GM06990 (cell line): Measurements from ENCODE around the gene LY6G6C.

ENCODE experiments used
- DNase-seq: peaks from one replicate; pipeline ENCODE4 v3.0.0-alpha.2; 2011; ENCODE audit not compliant: insufficient read length; ENCODE audit errors: extremely low read depth
- H3K27me3 ChIP-seq: replicated peaks from 2 replicates; pipeline ENCODE4 v1.6.0; 2011; ENCODE audit warnings: low read length; ENCODE audit not compliant: control insufficient read depth, insufficient read depth
- H3K36me3 ChIP-seq: 2 replicates; pipeline ENCODE4 v1.5.1; 2011; ENCODE audit warnings: low read length; ENCODE audit not compliant: control insufficient read depth, insufficient read depth
- H3K4me3 ChIP-seq: replicated peaks from 2 replicates; pipeline ENCODE4 v1.5.1; 2011; ENCODE audit warnings: low read depth, mild to moderate bottlenecking, control low read depth, low read length
- TF ChIP-seq, protein P1 (sequence below): IDR thresholded peaks from 2 replicates; pipeline ENCODE4 v1.5.1; 2011; ENCODE audit warnings: low read length, control low read depth, mild to moderate bottlenecking, inconsistent platforms; ENCODE audit not compliant: insufficient read depth, poor library complexity, severe bottlenecking

Gene LY6G6C

DNA sequence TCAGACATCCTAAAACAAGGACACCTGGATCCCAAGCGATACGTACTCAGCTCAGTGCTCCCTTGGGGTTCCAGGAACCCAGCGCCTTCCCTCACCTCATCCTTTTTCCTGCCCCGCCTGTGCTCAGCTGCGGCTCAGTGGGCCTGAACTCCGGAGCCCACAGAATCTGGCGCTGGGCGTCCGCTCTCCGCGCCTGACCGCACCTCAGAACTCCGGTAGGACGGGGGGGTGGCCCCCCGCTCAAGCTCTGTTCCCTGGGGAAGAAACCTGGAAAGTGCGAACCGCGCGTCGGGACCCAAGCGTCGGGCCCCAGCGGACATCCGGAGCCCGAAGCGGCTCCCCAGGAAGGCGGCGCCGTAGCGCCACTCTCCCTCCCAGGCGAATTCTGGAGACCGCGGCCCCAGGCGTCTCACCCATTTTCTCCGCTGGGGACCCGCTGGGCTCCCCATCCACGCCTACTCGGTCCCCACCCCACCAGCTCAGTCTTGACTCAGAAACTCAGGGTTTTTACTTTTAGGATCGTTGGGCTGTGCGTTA, 40.3 kb downstream of the LY6G6C start:
- peak; percentile 48 for DNase-seq
- TF ChIP-seq, protein P1, sequence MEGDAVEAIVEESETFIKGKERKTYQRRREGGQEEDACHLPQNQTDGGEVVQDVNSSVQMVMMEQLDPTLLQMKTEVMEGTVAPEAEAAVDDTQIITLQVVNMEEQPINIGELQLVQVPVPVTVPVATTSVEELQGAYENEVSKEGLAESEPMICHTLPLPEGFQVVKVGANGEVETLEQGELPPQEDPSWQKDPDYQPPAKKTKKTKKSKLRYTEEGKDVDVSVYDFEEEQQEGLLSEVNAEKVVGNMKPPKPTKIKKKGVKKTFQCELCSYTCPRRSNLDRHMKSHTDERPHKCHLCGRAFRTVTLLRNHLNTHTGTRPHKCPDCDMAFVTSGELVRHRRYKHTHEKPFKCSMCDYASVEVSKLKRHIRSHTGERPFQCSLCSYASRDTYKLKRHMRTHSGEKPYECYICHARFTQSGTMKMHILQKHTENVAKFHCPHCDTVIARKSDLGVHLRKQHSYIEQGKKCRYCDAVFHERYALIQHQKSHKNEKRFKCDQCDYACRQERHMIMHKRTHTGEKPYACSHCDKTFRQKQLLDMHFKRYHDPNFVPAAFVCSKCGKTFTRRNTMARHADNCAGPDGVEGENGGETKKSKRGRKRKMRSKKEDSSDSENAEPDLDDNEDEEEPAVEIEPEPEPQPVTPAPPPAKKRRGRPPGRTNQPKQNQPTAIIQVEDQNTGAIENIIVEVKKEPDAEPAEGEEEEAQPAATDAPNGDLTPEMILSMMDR: peak; percentile 41
- Histone ChIP-seq H3K27me3 (no peaks in the 10 kb centered on the region), H3K4me3 (peak overlapping the region; percentile 61), H3K36me3 (peaks cover 3% of the 10 kb centered on the region)

GRCh38 chr6:31680226-31681134, 41.1 kb downstream of the LY6G6C start, which contains the start of gene LY6G5C:
LY6G5C (minus strand) TSS chr6:31681067; CDS start chr6:31680373, 694 bp downstream.
- H3K36me3 ChIP-seq: peaks cover 1% of the 10 kb centered on the region
- peak; percentile 61 for DNase-seq
- no peaks in the 10 kb centered on the region for H3K27me3 ChIP-seq
- TF ChIP-seq, protein P1: peak; percentile 74
- peak within 1 kb of the TSS; percentile 61 for H3K4me3 ChIP-seq

DNA sequence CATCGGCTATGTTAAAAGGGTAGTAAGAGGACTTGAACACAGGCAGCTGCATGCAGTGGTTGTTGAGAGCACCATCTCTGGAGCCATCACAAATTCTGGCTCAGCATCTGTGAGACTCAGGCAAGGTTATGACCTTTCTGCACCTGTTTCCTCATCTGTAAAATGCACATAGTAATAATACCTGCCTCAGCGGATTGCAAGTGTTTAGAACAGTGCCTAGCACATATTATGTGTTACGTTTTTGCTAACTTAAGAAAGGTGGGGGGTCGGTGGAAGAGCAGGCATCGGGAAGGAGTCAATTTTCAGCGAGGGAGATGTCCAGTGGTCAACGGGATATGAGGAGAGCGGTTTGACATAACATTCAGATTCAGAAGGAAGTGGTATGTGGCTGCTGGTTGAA, 43.6 kb downstream of the LY6G6C start:
- no peaks in the 10 kb centered on the region for H3K27me3 ChIP-seq
- TF ChIP-seq, protein P1: no peak
- no peak for DNase-seq

DNA sequence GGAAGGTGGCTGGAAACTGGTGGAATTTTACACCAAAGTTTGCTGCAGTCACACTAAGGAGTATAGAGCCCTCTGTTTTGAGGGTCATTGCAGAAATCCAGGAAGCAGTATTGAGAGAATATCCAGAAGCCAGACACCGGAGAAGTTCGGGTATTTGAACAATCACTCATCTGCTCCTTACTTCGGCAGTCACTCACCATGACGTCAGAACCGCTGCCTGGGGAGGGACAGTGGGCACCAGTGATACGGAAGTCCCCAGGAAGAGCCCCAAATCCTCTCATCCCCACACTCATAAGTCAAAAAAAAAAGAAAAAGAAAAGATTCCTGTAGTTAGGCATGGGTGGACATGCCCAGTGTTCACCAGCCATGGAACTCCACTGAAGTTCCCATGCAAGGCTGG, 44.6 kb downstream of the LY6G6C start:
- DNase-seq: no peak
- Histone ChIP-seq H3K4me3 (no peak overlapping the region), H3K27me3 (no peaks in the 10 kb centered on the region), H3K36me3 (peaks cover 5% of the 10 kb centered on the region)
- TF ChIP-seq, protein P1: no peak

More for the DNA sequence above, 43.6 kb downstream of the LY6G6C start:
- H3K4me3 ChIP-seq: no peak overlapping the region
- peaks cover 2% of the 10 kb centered on the region; the same call in 1 of the 2 replicates for H3K36me3 ChIP-seq

- no peak overlapping the region for H3K4me3 ChIP-seq
- no peak for DNase-seq
- no peaks in the 10 kb centered on the region for H3K27me3 ChIP-seq
- peaks cover 7% of the 10 kb centered on the region for H3K36me3 ChIP-seq
- TF ChIP-seq, protein P1: no peak
These were observed 45.1 kb downstream of the LY6G6C start for GRCh38 chr6:31676322-31676903.
